Endothelial cell of umbilical vein (primary cell): ENCODE measurements around the gene SH3PXD2B. TPM values are rescaled to one million over a fixed set of nuclear protein-coding genes. Genes with fewer than 3 reads are reported as not detected.

Experiments
- BruUV-seq: library from RNA; stranded (reverse); fragments of 400-500 nt; replicated peaks from 2 replicates; lab custom pipeline; 2021; lab: Mats Ljungman, UMichigan
- CTCF ChIA-PET: fragments of 300-600, 350-600 bp; sonication (Branson Sonifier 250); formaldehyde crosslinking; loops from one replicate; lab custom pipeline; 2021; ENCODE audit warnings: antibody characterized with exemption, inconsistent platforms; lab: Charles Lee
- POLR2A ChIA-PET: fragments of 300-600, 350-600 bp; sonication (Branson Sonifier 250); formaldehyde crosslinking; loops from one replicate; lab custom pipeline; 2021; ENCODE audit warnings: antibody characterized with exemption, inconsistent platforms; lab: Charles Lee
- DNase-seq: peaks from one replicate; pipeline ENCODE4 v3.0.0-alpha.2; 2011; ENCODE audit warnings: low read depth, low spot score
- FAIRE-seq: peaks from 2 replicates; lab custom pipeline; 2011; peaks lifted over from hg19 to GRCh38; lab: Jason Lieb, UNC
- H2AFZ ChIP-seq: 2 replicates; pipeline ENCODE4 v1.6.0; 2012; ENCODE audit warnings: low read depth, low read length, control low read depth, inconsistent platforms
- H3K27ac ChIP-seq: 2 replicates; pipeline ENCODE4 v1.5.1; 2011; ENCODE audit warnings: low read depth, mild to moderate bottlenecking, control low read depth, low read length, moderate library complexity; ENCODE audit not compliant: insufficient read depth
- H3K27me3 ChIP-seq, 2 experiments: 2 replicates each; pipeline versions ENCODE4 v1.6.0 to v1.6.1; 2011; ENCODE audit warnings: low read length in 2 of 2, mixed read lengths in 1 of 2; ENCODE audit not compliant: control insufficient read depth in 2 of 2, insufficient read depth in 2 of 2
- H3K36me3 ChIP-seq, 2 experiments: 2 replicates in 1 of 2; 3 replicates in 1 of 2; pipeline ENCODE4 v1.5.1; 2011; ENCODE audit warnings: low read length in 2 of 2, mild to moderate bottlenecking in 1 of 2, moderate library complexity in 1 of 2; ENCODE audit not compliant: control insufficient read depth in 2 of 2, insufficient read depth in 2 of 2; ENCODE audit errors: extremely low read depth in 1 of 2
- H3K4me1 ChIP-seq: 3 replicates; pipeline ENCODE4 v1.5.1; 2011; ENCODE audit warnings: mild to moderate bottlenecking, low read length; ENCODE audit not compliant: control insufficient read depth, insufficient read depth; ENCODE audit errors: extremely low read depth
- H3K4me2 ChIP-seq: 2 replicates; pipeline ENCODE4 v1.6.1; 2011; ENCODE audit warnings: low read length, control low read depth, mixed read lengths; ENCODE audit not compliant: insufficient read depth
- H3K4me3 ChIP-seq, 3 experiments: fragments of 200-600 bp in 1 of 3; sonication (generic), shearing (Covaris generic) in 1 of 3; replicated peaks in 1 of 3; 2 replicates each; pipeline ENCODE4 v1.5.1; 2011 to 2016; ENCODE audit warnings: control low read depth in 3 of 3, low read length in 3 of 3, mild to moderate bottlenecking in 2 of 3, inconsistent platforms in 1 of 3, low read depth in 1 of 3, moderate library complexity in 1 of 3; ENCODE audit not compliant: insufficient read depth in 1 of 3
- H3K79me2 ChIP-seq: 2 replicates; pipeline ENCODE4 v1.6.0; 2012; ENCODE audit warnings: low read length, inconsistent platforms; ENCODE audit not compliant: control insufficient read depth, insufficient read depth
- H3K9ac ChIP-seq: replicated peaks from 2 replicates; pipeline ENCODE3; 2011; ENCODE audit warnings: low read length, control low read depth; ENCODE audit not compliant: insufficient read depth; ENCODE audit errors: extremely low read depth
- H3K9me1 ChIP-seq: replicated peaks from 3 replicates; pipeline ENCODE4 v1.6.0; 2011; ENCODE audit warnings: mild to moderate bottlenecking, low read length; ENCODE audit not compliant: control insufficient read depth, insufficient read depth; ENCODE audit errors: extremely low read depth
- H3K9me3 ChIP-seq: replicated peaks from 2 replicates; pipeline ENCODE4 v1.5.1; 2012; ENCODE audit warnings: low read length, inconsistent platforms; ENCODE audit not compliant: control insufficient read depth, insufficient read depth
- H4K20me1 ChIP-seq: replicated peaks from 2 replicates; pipeline ENCODE3; 2011; ENCODE audit warnings: mild to moderate bottlenecking, low read length; ENCODE audit not compliant: control insufficient read depth, insufficient read depth; ENCODE audit errors: extremely low read depth
- CTCF ChIP-seq, 2 donors: IDR thresholded peaks; 1 replicate in 1 of 2; 2 replicates in 1 of 2; pipeline ENCODE4 v1.5.1; 2011; ENCODE audit warnings: low read length in 2 of 2, mild to moderate bottlenecking in 2 of 2, moderate library complexity in 2 of 2, control low read depth in 1 of 2, inconsistent platforms in 1 of 2, low read depth in 1 of 2; ENCODE audit not compliant: insufficient read depth in 1 of 2; ENCODE audit errors: extremely low read depth in 1 of 2
- EZH2 ChIP-seq: IDR thresholded peaks from 2 replicates; pipeline ENCODE4 v1.6.1; 2012; ENCODE audit warnings: borderline replicate concordance, low read depth, mild to moderate bottlenecking, moderate library complexity, low read length, inconsistent platforms; ENCODE audit not compliant: severe bottlenecking
- FOS ChIP-seq: IDR thresholded peaks from 2 replicates; pipeline ENCODE4 v1.6.1; 2011; ENCODE audit warnings: mild to moderate bottlenecking, low read length, moderate library complexity, borderline replicate concordance; ENCODE audit not compliant: insufficient read depth
- GATA2 ChIP-seq: IDR thresholded peaks from 2 replicates; pipeline ENCODE4 v1.7.0; 2011; ENCODE audit warnings: low read depth, mild to moderate bottlenecking, moderate library complexity, mixed read lengths, low read length; ENCODE audit not compliant: insufficient read length, insufficient read depth
- JUN ChIP-seq: IDR thresholded peaks from 2 replicates; pipeline ENCODE4 v1.6.1; 2011; ENCODE audit warnings: borderline replicate concordance, low read depth; ENCODE audit not compliant: insufficient read length, insufficient read depth
- MAX ChIP-seq: IDR thresholded peaks from 2 replicates; pipeline ENCODE4 v1.6.1; 2011; ENCODE audit not compliant: insufficient read depth, insufficient read length
- MYC ChIP-seq: IDR thresholded peaks from one replicate; pipeline ENCODE4 v1.6.1; 2011; ENCODE audit warnings: mild to moderate bottlenecking, low read depth, low read length
- POLR2A ChIP-seq: IDR thresholded peaks from 2 replicates; pipeline ENCODE4 v1.6.1; 2012; ENCODE audit warnings: low read depth, mild to moderate bottlenecking, control low read depth, low read length
- POLR2AphosphoS5 ChIP-seq: IDR thresholded peaks from 2 replicates; pipeline ENCODE4 v1.6.1; 2012; ENCODE audit warnings: low read depth, mild to moderate bottlenecking, control low read depth, low read length, moderate library complexity; ENCODE audit not compliant: insufficient read depth
- dilution Hi-C: fragments of 300-500 bp; cut with MboI; formaldehyde crosslinking; loops from one replicate; pipeline ENCODE4 v1.15.0; 2019; ENCODE audit warnings: low sequenced_read_pairs; ENCODE audit not compliant: extremely low pct_ligation_motif_present
- intact Hi-C: fragments of 100-400 bp; cut with micrococcal nuclease; formaldehyde crosslinking; loops from one replicate; pipeline ENCODE4 v1.10.0; 2022
- polyA plus RNA-seq, 4 experiments: library from polyadenylated mRNA; depleted of rRNA in 3 of 4; stranded (reverse) in 3 of 4; unstranded in 1 of 4; fragments of >200 nt; gene quantifications; 2 replicates each; pipeline versions ENCODE4 v1.2.1 to v1.2.3, GENCODE V29; 2011 to 2012; ENCODE audit warnings: missing spikeins in 1 of 4
- total RNA-seq: library from RNA; stranded (reverse); gene quantifications from 2 replicates; pipeline ENCODE4 v1.2.3, GENCODE V29; 2021

The SH3PXD2B gene
- total and polyA plus RNA-seq, 2 donors (not counting 3 experiments of a cell fraction or from before 2014, with no cell fraction given), result 23.5 to 66.3 TPM

GRCh38 chr5:172283020-172283861 lies 171.1 kb downstream of the SH3PXD2B start, which contains the start of gene UBTD2:
Gene UBTD2, minus strand, starts transcription at chr5:172283764. Its CDS starts 99 bp downstream, at chr5:172283665.
- H4K20me1 ChIP-seq, result no peaks in the 10 kb centered on the region
- peak within 1 kb of the TSS; percentile 99 for H2AFZ ChIP-seq
- H3K27me3 ChIP-seq, result no peaks in the 10 kb centered on the region
- peak within 1 kb of the TSS; percentile 82 for H3K27ac ChIP-seq
- H3K4me1 ChIP-seq, result peaks cover 21% of the 10 kb centered on the region
- dilution Hi-C loops, result no loop called here
- intact Hi-C loops, result loop anchor here (1.0 to 5.0 kb wide), 5 partner anchors 169 to 866 kb away; partner anchors contain the start of genes FBXW11, FGF18 and SH3PXD2B
- no peaks in the 10 kb centered on the region for H3K36me3 ChIP-seq
- peak; percentile 79 for DNase-seq
- H3K4me3 ChIP-seq, result peak within 1 kb of the TSS; percentile 73 to 93 (median 92)
- FAIRE-seq, result peak; percentile 43
- no peaks in the 10 kb centered on the region for H3K9me1 ChIP-seq
- POLR2A ChIA-PET, result interaction anchor here (0.7 to 1.6 kb wide), 4 partner anchors 10 to 176 kb away, joined by 3 to 7 read pairs (median 3); partner anchors contain the start of gene STK10
- peak; percentile 84 for TF ChIP-seq POLR2A
- TF ChIP-seq JUN, result no peak
- TF ChIP-seq CTCF (IDR thresholded peaks at IDR 0.05; ENCODE audit: extremely low read depth in 1 of 2, insufficient read depth in 1 of 2, low read depth in 1 of 2, low read length in 2 of 2), result peak; percentile 35 to 65
- TF ChIP-seq EZH2, result no peak
- no peak for TF ChIP-seq MYC
- no peak for TF ChIP-seq GATA2
- no peak for TF ChIP-seq FOS
- no peak for TF ChIP-seq MAX
- peak; percentile 77 for TF ChIP-seq POLR2AphosphoS5
- H3K9ac ChIP-seq, result peak within 1 kb of the TSS; percentile 75
- peak within 1 kb of the TSS; percentile 100 for H3K4me2 ChIP-seq
- peaks cover 50% of the 10 kb centered on the region for H3K79me2 ChIP-seq
- BruUV-seq, result no TSS peak
- CTCF ChIA-PET, result interaction anchor here (0.7 to 2.8 kb wide), 22 partner anchors 9 to 864 kb away, joined by 3 to 25 read pairs (median 6); partner anchors contain the start of genes FBXW11 and STK10
- no peaks in the 10 kb centered on the region for H3K9me3 ChIP-seq
